ENCODE results near the gene CABLES1.
"Not testable (repeated sequence)": the region's sequence is repeated elsewhere in the genome, so short reads cannot be mapped to it uniquely, and the experiment has no call there.

The CABLES1 gene

GRCh38 chr18:23268641-23269040 is 133.4 kb downstream of the CABLES1 start:
- Histone ChIP-seq H3K36me3 (ENCODE audit: insufficient read depth, low read length) (no peaks in the 10 kb centered on the region), H3K79me2 (ENCODE audit: control insufficient read depth, insufficient read depth, low read length, unreplicated experiment) (no peaks in the 10 kb centered on the region), H3K27ac (ENCODE audit: low read depth, low read length) (no peak overlapping the region), H3K4me3 (ENCODE audit: low read depth, low read length) (no peak overlapping the region), H2AFZ (ENCODE audit: low read length, unreplicated experiment) (no peak overlapping the region), H3K27me3 (ENCODE audit: insufficient read depth, low read length) (no peaks in the 10 kb centered on the region), H3K4me1 (ENCODE audit: control insufficient read depth, insufficient read depth, low read length, unreplicated experiment) (no peaks in the 10 kb centered on the region)

- H3K27ac ChIP-seq (ENCODE audit: low read depth, low read length); H3K27me3 ChIP-seq (ENCODE audit: insufficient read depth, low read length); H2AFZ ChIP-seq (ENCODE audit: low read length, unreplicated experiment); H3K36me3 ChIP-seq (ENCODE audit: insufficient read depth, low read length); H3K4me3 ChIP-seq (ENCODE audit: low read depth, low read length); H3K79me2 ChIP-seq (ENCODE audit: control insufficient read depth, insufficient read depth, low read length, unreplicated experiment); H3K4me1 ChIP-seq (ENCODE audit: control insufficient read depth, insufficient read depth, low read length, unreplicated experiment): not testable (repeated sequence)
These were observed 133.8 kb downstream of the CABLES1 start for GRCh38 chr18:23269068-23269467.

DNA sequence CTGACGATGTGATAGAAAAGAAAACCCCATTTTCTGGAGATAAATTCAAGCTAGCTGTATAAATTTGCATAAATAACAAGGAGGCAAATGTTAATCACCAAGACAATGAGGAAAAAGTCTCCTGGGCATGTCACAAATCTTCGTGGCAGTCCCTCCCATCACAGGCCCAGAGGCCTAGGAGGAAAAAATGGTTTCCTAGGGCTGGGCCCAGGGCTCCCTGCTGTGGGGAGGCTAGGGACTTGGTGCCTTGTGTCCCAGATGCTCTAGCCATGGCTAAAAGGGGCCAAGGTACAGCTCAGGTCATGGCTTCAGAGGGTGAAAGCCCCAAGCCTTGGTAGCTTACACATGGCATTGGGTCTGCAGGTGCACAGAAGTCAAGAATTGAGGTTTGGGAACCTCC is 134.6 kb downstream of the CABLES1 start:
- no peak overlapping the region for H3K4me3 ChIP-seq (ENCODE audit: low read depth, low read length)
- H3K79me2 ChIP-seq (ENCODE audit: control insufficient read depth, insufficient read depth, low read length, unreplicated experiment) = no peaks in the 10 kb centered on the region
- no peak overlapping the region for H3K27ac ChIP-seq (ENCODE audit: low read depth, low read length)

GRCh38 chr18:23270986-23271680 is 135.8 kb downstream of the CABLES1 start:
- H3K27me3 ChIP-seq (ENCODE audit: insufficient read depth, low read length) = no peaks in the 10 kb centered on the region
- H2AFZ ChIP-seq (ENCODE audit: low read length, unreplicated experiment) = no peak overlapping the region
- H3K36me3 ChIP-seq (ENCODE audit: insufficient read depth, low read length) = no peaks in the 10 kb centered on the region
- no peaks in the 10 kb centered on the region for H3K79me2 ChIP-seq (ENCODE audit: control insufficient read depth, insufficient read depth, low read length, unreplicated experiment)
- H3K4me1 ChIP-seq (ENCODE audit: control insufficient read depth, insufficient read depth, low read length, unreplicated experiment) = no peaks in the 10 kb centered on the region
- no peak overlapping the region for H3K27ac ChIP-seq (ENCODE audit: low read depth, low read length)
- no peak overlapping the region for H3K4me3 ChIP-seq (ENCODE audit: low read depth, low read length)

More for the DNA sequence above, 134.6 kb downstream of the CABLES1 start:
- H3K4me1 ChIP-seq (ENCODE audit: control insufficient read depth, insufficient read depth, low read length, unreplicated experiment) = no peaks in the 10 kb centered on the region
- no peak overlapping the region for H2AFZ ChIP-seq (ENCODE audit: low read length, unreplicated experiment)
- no peaks in the 10 kb centered on the region for H3K36me3 ChIP-seq (ENCODE audit: insufficient read depth, low read length)
- no peaks in the 10 kb centered on the region for H3K27me3 ChIP-seq (ENCODE audit: insufficient read depth, low read length)

DNA sequence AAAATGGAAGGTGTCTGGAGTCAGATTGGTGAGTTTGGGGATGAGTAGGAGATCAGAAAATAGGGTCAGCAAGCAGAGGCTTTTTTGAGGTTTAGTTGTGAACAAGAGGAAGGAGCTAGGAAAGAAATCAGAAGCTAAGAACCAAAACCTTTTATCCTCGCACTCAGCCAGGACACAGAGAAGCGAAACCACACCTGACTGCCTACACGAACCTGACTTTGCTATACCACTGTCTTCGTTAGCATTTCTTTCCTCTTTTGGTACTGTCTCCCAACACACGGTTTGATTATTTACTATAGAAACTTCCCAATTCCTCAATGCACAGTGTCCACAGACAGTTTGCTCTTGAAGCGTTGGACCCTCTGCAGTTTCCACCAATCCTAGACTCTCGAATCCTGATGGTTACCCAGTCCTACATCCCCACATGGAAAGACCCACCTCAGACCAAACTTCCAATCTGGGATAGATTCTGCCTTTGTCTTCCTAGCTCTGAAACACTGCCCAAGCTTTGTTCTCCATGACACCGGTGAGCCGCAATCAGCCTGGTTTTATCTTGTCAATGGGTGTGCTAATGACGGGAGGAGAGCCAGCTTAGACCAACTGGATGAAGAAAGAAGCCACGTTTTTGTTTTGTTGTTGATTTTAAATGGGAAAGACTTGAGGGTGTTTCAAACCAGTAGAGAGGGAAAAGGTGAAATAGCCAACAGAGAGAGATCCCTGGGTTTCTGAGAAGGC is 137.4 kb downstream of the CABLES1 start:
- Histone ChIP-seq H2AFZ (ENCODE audit: low read length, unreplicated experiment) (no peak overlapping the region), H3K79me2 (ENCODE audit: control insufficient read depth, insufficient read depth, low read length, unreplicated experiment) (no peaks in the 10 kb centered on the region), H3K4me1 (ENCODE audit: control insufficient read depth, insufficient read depth, low read length, unreplicated experiment) (no peaks in the 10 kb centered on the region), H3K4me3 (ENCODE audit: low read depth, low read length) (no peak overlapping the region), H3K27me3 (ENCODE audit: insufficient read depth, low read length) (no peaks in the 10 kb centered on the region), H3K36me3 (ENCODE audit: insufficient read depth, low read length) (no peaks in the 10 kb centered on the region), H3K27ac (ENCODE audit: low read depth, low read length) (no peak overlapping the region)

DNA sequence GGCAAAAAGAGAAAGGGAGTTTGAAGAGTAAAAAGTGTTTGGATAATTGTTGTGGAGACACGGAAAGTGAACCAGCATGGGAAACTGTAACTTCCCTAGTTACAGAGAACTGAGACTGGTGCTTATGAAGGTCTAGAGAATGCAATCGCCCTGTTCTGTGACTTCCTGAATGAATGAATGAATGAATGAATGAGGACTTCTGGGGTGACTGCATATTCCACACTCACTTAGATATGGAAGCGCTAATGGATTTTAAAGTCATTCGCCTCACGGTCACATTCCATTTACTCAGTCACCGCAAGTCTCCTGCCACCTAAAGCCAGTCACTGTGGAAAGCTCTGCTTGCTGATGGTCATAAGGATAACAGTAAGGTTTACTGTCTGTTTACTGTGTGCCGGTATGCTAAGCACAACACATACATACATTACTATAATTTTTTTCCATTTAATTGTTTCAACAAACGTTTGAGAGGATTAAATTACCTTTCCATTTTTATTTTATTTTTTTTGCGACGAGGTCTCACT is 138.2 kb downstream of the CABLES1 start:
- Histone ChIP-seq H3K27me3 (ENCODE audit: insufficient read depth, low read length) (no peaks in the 10 kb centered on the region), H3K4me1 (ENCODE audit: control insufficient read depth, insufficient read depth, low read length, unreplicated experiment) (no peaks in the 10 kb centered on the region), H3K36me3 (ENCODE audit: insufficient read depth, low read length) (no peaks in the 10 kb centered on the region), H3K27ac (ENCODE audit: low read depth, low read length) (no peak overlapping the region), H3K4me3 (ENCODE audit: low read depth, low read length) (no peak overlapping the region), H3K79me2 (ENCODE audit: control insufficient read depth, insufficient read depth, low read length, unreplicated experiment) (no peaks in the 10 kb centered on the region), H2AFZ (ENCODE audit: low read length, unreplicated experiment) (no peak overlapping the region)

GRCh38 chr18:23274638-23275482 is 139.6 kb downstream of the CABLES1 start:
- no peaks in the 10 kb centered on the region for H3K4me1 ChIP-seq (ENCODE audit: control insufficient read depth, insufficient read depth, low read length, unreplicated experiment)
- H3K27me3 ChIP-seq (ENCODE audit: insufficient read depth, low read length) = no peaks in the 10 kb centered on the region
- H2AFZ ChIP-seq (ENCODE audit: low read length, unreplicated experiment) = no peak overlapping the region
- no peaks in the 10 kb centered on the region for H3K36me3 ChIP-seq (ENCODE audit: insufficient read depth, low read length)
- no peak overlapping the region for H3K27ac ChIP-seq (ENCODE audit: low read depth, low read length)
- H3K4me3 ChIP-seq (ENCODE audit: low read depth, low read length) = no peak overlapping the region
- no peaks in the 10 kb centered on the region for H3K79me2 ChIP-seq (ENCODE audit: control insufficient read depth, insufficient read depth, low read length, unreplicated experiment)

DNA sequence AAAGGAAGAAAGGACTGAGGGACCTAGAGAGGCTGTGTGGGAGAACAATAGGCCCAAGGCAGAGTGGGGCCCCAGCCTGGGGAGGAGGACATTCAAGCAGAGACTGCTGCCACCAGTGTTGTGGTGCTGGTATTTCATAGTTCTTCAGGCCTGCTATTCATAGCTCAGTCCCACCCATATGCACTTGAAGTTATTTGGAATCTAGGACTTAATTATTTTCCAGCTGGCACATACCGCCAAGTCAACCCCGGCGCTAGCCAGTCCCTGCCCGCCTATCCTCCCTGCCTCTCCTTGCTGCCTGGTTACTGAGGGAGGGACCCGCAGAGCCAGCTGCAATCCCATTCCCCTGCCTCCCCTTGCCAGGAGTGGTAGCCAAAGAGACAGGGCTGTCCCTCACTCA is 141.2 kb downstream of the CABLES1 start:
- H3K36me3 ChIP-seq (ENCODE audit: insufficient read depth, low read length) = no peaks in the 10 kb centered on the region
- H2AFZ ChIP-seq (ENCODE audit: low read length, unreplicated experiment) = no peak overlapping the region
- H3K79me2 ChIP-seq (ENCODE audit: control insufficient read depth, insufficient read depth, low read length, unreplicated experiment) = no peaks in the 10 kb centered on the region
- no peak overlapping the region for H3K27ac ChIP-seq (ENCODE audit: low read depth, low read length)
- no peak overlapping the region for H3K4me3 ChIP-seq (ENCODE audit: low read depth, low read length)
- H3K4me1 ChIP-seq (ENCODE audit: control insufficient read depth, insufficient read depth, low read length, unreplicated experiment) = no peaks in the 10 kb centered on the region
- no peaks in the 10 kb centered on the region for H3K27me3 ChIP-seq (ENCODE audit: insufficient read depth, low read length)

DNA sequence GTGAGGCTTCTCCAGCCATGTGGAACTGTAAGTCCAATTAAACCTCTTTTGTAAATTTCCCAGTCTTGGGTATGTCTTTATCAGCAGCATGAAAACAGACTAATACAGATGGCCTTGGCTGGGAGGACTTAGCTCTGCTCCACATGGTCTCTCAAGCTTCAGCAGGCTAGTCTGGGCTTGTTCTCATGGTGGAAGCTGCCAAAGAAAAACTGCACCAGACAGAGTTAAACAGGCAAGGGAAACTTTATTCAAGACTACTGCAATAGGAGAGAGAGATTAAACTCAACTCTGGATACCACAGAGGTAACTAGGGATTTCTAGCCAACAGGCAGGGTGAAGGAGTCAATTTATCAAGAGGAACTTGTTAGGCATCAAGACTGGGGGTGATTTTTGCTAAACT is 142.1 kb downstream of the CABLES1 start:
- Histone ChIP-seq H3K27me3 (ENCODE audit: insufficient read depth, low read length) (no peaks in the 10 kb centered on the region), H3K27ac (ENCODE audit: low read depth, low read length) (no peak overlapping the region), H3K4me3 (ENCODE audit: low read depth, low read length) (no peak overlapping the region), H2AFZ (ENCODE audit: low read length, unreplicated experiment) (no peak overlapping the region), H3K79me2 (ENCODE audit: control insufficient read depth, insufficient read depth, low read length, unreplicated experiment) (no peaks in the 10 kb centered on the region), H3K4me1 (ENCODE audit: control insufficient read depth, insufficient read depth, low read length, unreplicated experiment) (no peaks in the 10 kb centered on the region), H3K36me3 (ENCODE audit: insufficient read depth, low read length) (no peaks in the 10 kb centered on the region)

DNA sequence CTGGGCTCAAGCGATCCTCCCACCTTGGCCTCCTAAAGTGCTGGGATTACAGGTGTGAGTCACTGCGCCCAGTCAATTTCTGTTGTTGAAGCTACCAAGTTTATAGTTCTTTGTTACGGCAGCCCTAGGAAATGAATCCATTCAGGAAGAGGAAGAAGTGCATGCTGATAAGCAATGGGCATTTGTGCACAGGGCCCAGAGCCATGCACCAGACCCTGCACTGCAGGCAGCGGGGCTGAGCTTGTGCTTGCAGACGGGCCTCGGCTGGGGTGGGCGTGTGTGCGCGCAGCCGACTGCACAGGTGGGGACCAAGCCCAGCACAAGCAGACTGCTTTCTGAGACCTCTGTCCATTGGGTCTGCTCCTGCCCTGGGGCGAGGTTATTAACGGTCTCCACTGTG is 144.6 kb downstream of the CABLES1 start:
- Histone ChIP-seq H3K36me3 (ENCODE audit: insufficient read depth, low read length) (no peaks in the 10 kb centered on the region), H3K27me3 (ENCODE audit: insufficient read depth, low read length) (no peaks in the 10 kb centered on the region), H3K79me2 (ENCODE audit: control insufficient read depth, insufficient read depth, low read length, unreplicated experiment) (no peaks in the 10 kb centered on the region), H2AFZ (ENCODE audit: low read length, unreplicated experiment) (no peak overlapping the region), H3K27ac (ENCODE audit: low read depth, low read length) (no peak overlapping the region), H3K4me3 (ENCODE audit: low read depth, low read length) (no peak overlapping the region), H3K4me1 (ENCODE audit: control insufficient read depth, insufficient read depth, low read length, unreplicated experiment) (peaks cover 16% of the 10 kb centered on the region)

All from ACC112 (cell line).